Neural progenitor cell (in vitro differentiated cells): ENCODE data around the gene UNC80. TPM values are rescaled to one million over a fixed set of nuclear protein-coding genes. Genes with fewer than 3 reads are reported as not detected.

ENCODE experiments used
- DNase-seq: peaks from one replicate; pipeline ENCODE4 v3.0.0-alpha.2; 2016; ENCODE audit warnings: low spot score
- H2AFZ ChIP-seq: fragments of 200-600 bp; sonication (generic); replicated peaks from 2 replicates; pipeline ENCODE4 v1.6.1; 2016; ENCODE audit warnings: antibody characterized with exemption
- H3F3A ChIP-seq: fragments of 200-600 bp; sonication (generic); 2 replicates; pipeline ENCODE4 v1.6.1; 2016; ENCODE audit warnings: antibody characterized with exemption, low read depth
- H3K27ac ChIP-seq: fragments of 200-600 bp; sonication (generic); 2 replicates; pipeline ENCODE4 v1.5.1; 2016; ENCODE audit warnings: mild to moderate bottlenecking
- H3K27me3 ChIP-seq: fragments of 200-600 bp; sonication (generic); 2 replicates; pipeline ENCODE4 v1.6.1; 2016; ENCODE audit warnings: mild to moderate bottlenecking, moderate library complexity
- H3K36me3 ChIP-seq: fragments of 200-600 bp; sonication (generic); 2 replicates; pipeline ENCODE4 v1.5.1; 2016
- H3K4me1 ChIP-seq: fragments of 200-600 bp; sonication (generic); 2 replicates; pipeline ENCODE4 v1.6.1; 2016; ENCODE audit warnings: mixed run types
- H3K4me2 ChIP-seq: fragments of 200-600 bp; sonication (generic); 2 replicates; pipeline ENCODE4 v1.6.1; 2016
- H3K4me3 ChIP-seq: fragments of 200-600 bp; sonication (generic); 2 replicates; pipeline ENCODE4 v1.5.1; 2016
- H3K79me2 ChIP-seq: fragments of 200-600 bp; sonication (generic); 2 replicates; pipeline ENCODE4 v1.6.1; 2016; ENCODE audit warnings: low read depth
- H3K9ac ChIP-seq: fragments of 200-600 bp; sonication (generic); 2 replicates; pipeline ENCODE4 v1.6.1; 2016
- H3K9me3 ChIP-seq: fragments of 200-600 bp; sonication (generic); 2 replicates; pipeline ENCODE4 v1.5.1; 2016; ENCODE audit warnings: low read depth
- H4K20me1 ChIP-seq: fragments of 200-600 bp; sonication (generic); 2 replicates; pipeline ENCODE4 v1.6.1; 2016; ENCODE audit warnings: low read depth
- H3K27ac Mint-ChIP-seq: 3 replicates; pipeline ENCODE4 v1.8.0; 2021; ENCODE audit warnings: mixed read lengths
- H3K27me3 Mint-ChIP-seq: 2 replicates; pipeline ENCODE4 v1.8.0; 2022; ENCODE audit warnings: low read depth, mild to moderate bottlenecking, inconsistent platforms, moderate library complexity, mixed read lengths; ENCODE audit not compliant: insufficient read depth
- H3K36me3 Mint-ChIP-seq: 3 replicates; pipeline ENCODE4 v1.8.0; 2021; ENCODE audit warnings: mixed read lengths
- H3K4me1 Mint-ChIP-seq: 3 replicates; pipeline ENCODE4 v1.8.0; 2021; ENCODE audit warnings: mixed read lengths
- H3K4me3 Mint-ChIP-seq: 3 replicates; pipeline ENCODE4 v1.8.0; 2021; ENCODE audit warnings: mild to moderate bottlenecking, moderate library complexity, mixed read lengths
- H3K9me3 Mint-ChIP-seq: 3 replicates; pipeline ENCODE4 v1.8.0; 2020; ENCODE audit warnings: mixed read lengths
- CTCF ChIP-seq: fragments of 200-600 bp; sonication (generic); IDR thresholded peaks from 2 replicates; pipeline ENCODE4 v1.5.1; 2017; ENCODE audit warnings: antibody characterized with exemption, mild to moderate bottlenecking
- EZH2 ChIP-seq: fragments of 200-600 bp; sonication (generic); IDR thresholded peaks from 2 replicates; pipeline ENCODE4 v1.6.1; 2017; ENCODE audit warnings: antibody characterized with exemption, mild to moderate bottlenecking, moderate library complexity
- EZH2phosphoT487 ChIP-seq: fragments of 200-600 bp; sonication (generic); IDR thresholded peaks from 2 replicates; pipeline ENCODE4 v1.6.1; 2017; ENCODE audit warnings: antibody characterized with exemption
- total RNA-seq: library from RNA; depleted of rRNA; stranded (reverse); fragments of >200 nt; gene quantifications from 2 replicates; pipeline ENCODE4 v1.2.3, GENCODE V29; 2015; ENCODE audit warnings: low replicate concordance

UNC80 gene
- total RNA-seq, 1 donor from 2014 or later, result 1.9 TPM

- peaks cover 28% of the 10 kb centered on the region for H3K36me3 ChIP-seq
- Mint-ChIP-seq H3K4me3 (no peak overlapping the region), H3K27me3 (no peaks in the 10 kb centered on the region), H3K27ac (no peak overlapping the region), H3K4me1 (no peaks in the 10 kb centered on the region), H3K36me3 (peaks cover 30% of the 10 kb centered on the region), H3K9me3 (no peaks in the 10 kb centered on the region)
- no peak overlapping the region for H2AFZ ChIP-seq
- no peaks in the 10 kb centered on the region for H3K27me3 ChIP-seq
- H3K9me3 ChIP-seq, result no peaks in the 10 kb centered on the region
- no peak for TF ChIP-seq EZH2
- TF ChIP-seq CTCF, result no peak
- no peak for TF ChIP-seq EZH2phosphoT487
- H3F3A ChIP-seq, result no peaks in the 10 kb centered on the region
- H3K4me3 ChIP-seq, result no peak overlapping the region
- H3K79me2 ChIP-seq, result peaks cover 11% of the 10 kb centered on the region
- H3K4me2 ChIP-seq, result no peak overlapping the region
- DNase-seq, result no peak
- no peak overlapping the region for H3K9ac ChIP-seq
- H4K20me1 ChIP-seq, result peaks cover 2% of the 10 kb centered on the region
- no peaks in the 10 kb centered on the region for H3K4me1 ChIP-seq
- no peak overlapping the region for H3K27ac ChIP-seq
These were observed 248.5 kb downstream of the UNC80 start for GRCh38 chr2:210020138-210020537.

GRCh38 chr2:210022824-210023223, 251.2 kb downstream of the UNC80 start:
- no peak overlapping the region for H2AFZ ChIP-seq
- no peak overlapping the region for H3K27ac Mint-ChIP-seq
- no peaks in the 10 kb centered on the region for H3K9me3 ChIP-seq
- no peaks in the 10 kb centered on the region for H3K27me3 Mint-ChIP-seq
- no peak overlapping the region for H3K27ac ChIP-seq
- no peaks in the 10 kb centered on the region for H3K79me2 ChIP-seq
- H3F3A ChIP-seq, result peaks cover 7% of the 10 kb centered on the region
- H3K4me3 Mint-ChIP-seq, result no peak overlapping the region
- no peak for DNase-seq
- no peak overlapping the region for H3K9ac ChIP-seq
- no peak overlapping the region for H3K4me2 ChIP-seq
- no peaks in the 10 kb centered on the region for H3K27me3 ChIP-seq
- peaks cover 30% of the 10 kb centered on the region for H3K36me3 Mint-ChIP-seq
- no peak for TF ChIP-seq EZH2
- TF ChIP-seq CTCF, result no peak
- no peak for TF ChIP-seq EZH2phosphoT487
- no peak overlapping the region for H3K4me3 ChIP-seq
- H3K9me3 Mint-ChIP-seq, result no peaks in the 10 kb centered on the region
- H3K4me1 Mint-ChIP-seq, result no peaks in the 10 kb centered on the region
- no peaks in the 10 kb centered on the region for H3K4me1 ChIP-seq
- H4K20me1 ChIP-seq, result no peaks in the 10 kb centered on the region
- H3K36me3 ChIP-seq, result peaks cover 23% of the 10 kb centered on the region

- no peaks in the 10 kb centered on the region for H3K79me2 ChIP-seq
- H3K27me3 ChIP-seq, result no peaks in the 10 kb centered on the region
- H3K4me2 ChIP-seq, result no peak overlapping the region
- no peak overlapping the region for H3K9ac ChIP-seq
- no peak overlapping the region for H3K4me3 ChIP-seq
- no peak overlapping the region for H2AFZ ChIP-seq
- H4K20me1 ChIP-seq, result no peaks in the 10 kb centered on the region
- Mint-ChIP-seq H3K4me3 (no peak overlapping the region), H3K27me3 (no peaks in the 10 kb centered on the region), H3K27ac (no peak overlapping the region), H3K9me3 (no peaks in the 10 kb centered on the region), H3K36me3 (peaks cover 21% of the 10 kb centered on the region), H3K4me1 (no peaks in the 10 kb centered on the region)
- no peaks in the 10 kb centered on the region for H3K4me1 ChIP-seq
- TF ChIP-seq EZH2phosphoT487, result no peak
- TF ChIP-seq CTCF, result no peak
- TF ChIP-seq EZH2, result no peak
- no peak overlapping the region for H3K27ac ChIP-seq
- peaks cover 7% of the 10 kb centered on the region for H3K36me3 ChIP-seq
- peaks cover 7% of the 10 kb centered on the region for H3F3A ChIP-seq
- no peak for DNase-seq
- no peaks in the 10 kb centered on the region for H3K9me3 ChIP-seq
These were observed 256.0 kb downstream of the UNC80 start for GRCh38 chr2:210027608-210028007.
